ENCODE measurements around the gene INO80E.

Gene INO80E

GRCh38 chr16:29962344-29962994 lies 33.6 kb upstream of the INO80E start:
- Histone ChIP-seq H3K9ac (peak overlapping the region; percentile 85), H4K20me1 (no peaks in the 10 kb centered on the region), H3K4me3 (peak overlapping the region; percentile 79), H3K4me1 (peaks cover 20% of the 10 kb centered on the region), H3K9me3 (no peaks in the 10 kb centered on the region), H3K4me2 (peak overlapping the region; percentile 99), H3K36me3 (peaks cover 20% of the 10 kb centered on the region), H3K27ac (peak overlapping the region; percentile 88), H3K27me3 (no peaks in the 10 kb centered on the region)
- TF ChIP-seq Cebpa-rat (IDR thresholded peaks at IDR 0.05): no peak

GRCh38 chr16:29963021-29963743 lies 32.9 kb upstream of the INO80E start:
- Histone ChIP-seq H3K4me3 (peak overlapping the region; percentile 79), H3K27me3 (no peaks in the 10 kb centered on the region), H3K4me2 (peak overlapping the region; percentile 99), H3K4me1 (peaks cover 20% of the 10 kb centered on the region), H3K27ac (peak overlapping the region; percentile 88; the same call in 1 of the 2 replicates), H3K9ac (peak overlapping the region; percentile 85; the same call in 1 of the 2 replicates), H4K20me1 (no peaks in the 10 kb centered on the region), H3K36me3 (peaks cover 26% of the 10 kb centered on the region), H3K9me3 (no peaks in the 10 kb centered on the region)
- TF ChIP-seq Cebpa-rat (IDR thresholded peaks at IDR 0.05): no peak

DNA sequence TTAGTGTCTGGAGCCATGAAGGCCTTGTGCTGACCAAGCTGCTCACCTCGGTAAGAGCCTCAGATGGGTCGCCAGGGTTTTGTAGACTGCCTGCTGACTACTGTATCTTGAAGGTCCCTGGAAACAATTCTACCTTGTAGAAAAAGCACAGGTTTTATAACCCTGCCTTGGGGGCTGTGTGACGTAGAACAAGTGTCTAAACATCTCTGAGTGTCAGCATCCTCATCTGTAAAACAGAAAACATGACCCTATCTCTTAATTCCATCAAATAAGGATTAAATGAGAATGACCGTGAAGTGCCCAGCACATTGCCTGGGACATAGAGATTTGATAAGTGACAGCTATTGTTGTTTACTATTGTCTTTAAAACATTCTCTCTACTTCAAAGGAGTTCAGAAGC lies 27.8 kb upstream of the INO80E start:
- no peak overlapping the region for H3K9ac ChIP-seq
- no peaks in the 10 kb centered on the region for H3K27me3 ChIP-seq
- peaks cover 7% of the 10 kb centered on the region; the same call in 1 of the 2 replicates for H3K4me1 ChIP-seq
- no peak overlapping the region for H3K27ac ChIP-seq
- no peak for TF ChIP-seq Cebpa-rat (IDR thresholded peaks at IDR 0.05)
- no peaks in the 10 kb centered on the region; the same call in 1 of the 2 replicates for H3K9me3 ChIP-seq
- no peak overlapping the region for H3K4me3 ChIP-seq
- H3K4me2 ChIP-seq: no peak overlapping the region
- H3K36me3 ChIP-seq: peaks cover 69% of the 10 kb centered on the region
- H4K20me1 ChIP-seq: no peaks in the 10 kb centered on the region

- Histone ChIP-seq H3K4me1 (peaks cover 26% of the 10 kb centered on the region), H3K9ac (no peak overlapping the region), H4K20me1 (peaks cover 20% of the 10 kb centered on the region), H3K4me3 (no peak overlapping the region), H3K36me3 (peaks cover 54% of the 10 kb centered on the region), H3K9me3 (no peaks in the 10 kb centered on the region; the same call in 1 of the 2 replicates), H3K27me3 (no peaks in the 10 kb centered on the region), H3K27ac (no peak overlapping the region), H3K4me2 (no peak overlapping the region)
- TF ChIP-seq Cebpa-rat (IDR thresholded peaks at IDR 0.05): no peak
These were observed 24.7 kb upstream of the INO80E start for GRCh38 chr16:29971304-29971703.

GRCh38 chr16:29972500-29972899 lies 23.5 kb upstream of the INO80E start:
- H3K27me3 ChIP-seq: no peaks in the 10 kb centered on the region
- H3K9me3 ChIP-seq: no peaks in the 10 kb centered on the region; the same call in 1 of the 2 replicates
- H3K4me1 ChIP-seq: peaks cover 38% of the 10 kb centered on the region
- H3K9ac ChIP-seq: no peak overlapping the region
- no peak overlapping the region for H3K4me3 ChIP-seq
- peaks cover 32% of the 10 kb centered on the region for H4K20me1 ChIP-seq
- H3K4me2 ChIP-seq: no peak overlapping the region
- no peak for TF ChIP-seq Cebpa-rat (IDR thresholded peaks at IDR 0.05)
- H3K36me3 ChIP-seq: peaks cover 58% of the 10 kb centered on the region
- no peak overlapping the region for H3K27ac ChIP-seq

GRCh38 chr16:29972992-29973383 lies 23.1 kb upstream of the INO80E start:
- H3K4me3 ChIP-seq: peak overlapping the region; percentile 85; the same call in 1 of the 2 replicates
- TF ChIP-seq Cebpa-rat (IDR thresholded peaks at IDR 0.05): no peak
- H3K9me3 ChIP-seq: no peaks in the 10 kb centered on the region; the same call in 1 of the 2 replicates
- H3K4me1 ChIP-seq: peaks cover 42% of the 10 kb centered on the region
- no peak overlapping the region for H3K9ac ChIP-seq
- peaks cover 37% of the 10 kb centered on the region for H4K20me1 ChIP-seq
- H3K36me3 ChIP-seq: peaks cover 60% of the 10 kb centered on the region
- no peaks in the 10 kb centered on the region for H3K27me3 ChIP-seq
- H3K27ac ChIP-seq: no peak overlapping the region; the same call in 1 of the 2 replicates
- peak overlapping the region; percentile 22; the same call in 1 of the 2 replicates for H3K4me2 ChIP-seq

DNA sequence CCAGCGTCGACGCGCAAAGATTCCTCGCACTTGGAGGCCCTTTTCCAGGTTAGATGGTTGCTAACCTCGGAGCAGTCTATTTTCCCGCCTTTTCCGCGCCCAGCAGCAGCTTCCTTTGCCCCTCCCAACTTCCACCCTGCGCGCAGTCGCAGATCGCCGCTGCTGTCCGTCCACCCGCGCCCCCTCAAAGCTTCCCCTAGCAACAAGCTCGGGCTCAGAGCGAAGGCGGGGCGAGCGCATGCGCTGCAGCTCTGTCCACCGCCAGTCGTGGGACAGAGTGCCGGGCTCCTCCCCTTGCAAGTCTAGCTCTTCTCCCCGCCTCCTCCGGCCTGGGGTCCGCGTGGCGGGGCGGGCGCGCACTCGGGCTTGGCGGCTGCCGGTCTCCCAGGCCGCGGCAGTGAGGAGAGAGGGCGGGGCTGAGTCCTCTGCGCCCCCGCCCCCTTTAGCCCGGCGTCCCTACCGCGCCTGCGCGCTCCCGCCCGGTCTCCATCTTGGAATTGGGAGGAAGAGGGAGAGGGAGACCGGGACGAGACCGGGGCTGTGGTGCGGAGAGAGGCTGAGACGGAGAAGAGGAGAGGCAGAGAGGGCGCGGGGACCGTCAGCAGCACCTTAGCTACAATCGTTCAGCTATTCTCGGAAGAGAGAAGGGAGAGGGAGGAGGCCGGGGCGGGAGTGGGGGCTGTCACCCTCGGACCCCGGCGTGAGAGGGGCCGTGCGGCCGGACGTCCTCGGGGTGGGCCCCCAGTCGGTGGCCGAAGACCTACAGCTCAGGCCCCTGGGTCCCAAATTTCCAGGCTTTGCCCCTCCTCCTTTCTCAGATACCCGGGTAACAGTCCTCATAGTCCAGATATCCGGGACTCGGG lies 22.4 kb upstream of the INO80E start, which contains the start of gene TAOK2:
Gene TAOK2, plus strand, starts transcription at position 485 of the 863 bp plus-strand sequence. CDS start 3,905 bp downstream, outside the sequence.
- no peaks in the 10 kb centered on the region; the same call in 1 of the 2 replicates for H3K9me3 ChIP-seq
- TF ChIP-seq Cebpa-rat (IDR thresholded peaks at IDR 0.05): no peak
- H3K27me3 ChIP-seq: no peaks in the 10 kb centered on the region
- H3K36me3 ChIP-seq: peaks cover 60% of the 10 kb centered on the region
- peaks cover 49% of the 10 kb centered on the region for H3K4me1 ChIP-seq
- peak within 1 kb of the TSS; percentile 82 for H3K27ac ChIP-seq
- peak within 1 kb of the TSS; percentile 85 for H3K4me3 ChIP-seq
- peaks cover 43% of the 10 kb centered on the region for H4K20me1 ChIP-seq
- peak within 1 kb of the TSS; percentile 98 for H3K4me2 ChIP-seq
- H3K9ac ChIP-seq: peak within 1 kb of the TSS; percentile 86

GRCh38 chr16:29974291-29975133 lies 21.5 kb upstream of the INO80E start:
- H3K27ac ChIP-seq: peak overlapping the region; percentile 82
- no peak for TF ChIP-seq Cebpa-rat (IDR thresholded peaks at IDR 0.05)
- no peaks in the 10 kb centered on the region for H3K27me3 ChIP-seq
- H3K4me1 ChIP-seq: peaks cover 49% of the 10 kb centered on the region
- H3K36me3 ChIP-seq: peaks cover 60% of the 10 kb centered on the region
- peak overlapping the region; percentile 86 for H3K9ac ChIP-seq
- no peaks in the 10 kb centered on the region; the same call in 1 of the 2 replicates for H3K9me3 ChIP-seq
- H3K4me2 ChIP-seq: peak overlapping the region; percentile 98
- peak overlapping the region; percentile 85 for H3K4me3 ChIP-seq
- H4K20me1 ChIP-seq: peaks cover 52% of the 10 kb centered on the region

All from BLaER1 (cell line).